Gastroesophageal sphincter (tissue), 3 donors: Measurements from ENCODE around the gene EPHB1.

Experiments used
- CTCF ChIP-seq, 4 experiments: fragments of 200-600 bp in 2 of 4; fragments of 450-650 bp in 2 of 4; sonication (generic) in 1 of 4; IDR thresholded peaks; one replicate each; pipeline ENCODE4 v1.5.1; 2017 to 2019; ENCODE audit warnings: antibody characterized with exemption in 4 of 4, mild to moderate bottlenecking in 2 of 4, moderate library complexity in 2 of 4
- EP300 ChIP-seq: sonication (generic); formaldehyde crosslinking; IDR thresholded peaks from one replicate; pipeline ENCODE4 v1.6.1; 2017; ENCODE audit warnings: antibody characterized with exemption, mild to moderate bottlenecking
- POLR2A ChIP-seq, 2 donors: fragments of 450-650 bp; IDR thresholded peaks; one replicate each; pipeline ENCODE4 v1.6.1; 2017; ENCODE audit warnings: antibody characterized with exemption in 2 of 2, mild to moderate bottlenecking in 2 of 2, moderate library complexity in 1 of 2
- POLR2AphosphoS5 ChIP-seq: sonication (generic); formaldehyde crosslinking; IDR thresholded peaks from one replicate; pipeline ENCODE4 v1.6.1; 2017; ENCODE audit warnings: antibody characterized with exemption

- TF ChIP-seq POLR2AphosphoS5 (no peak), POLR2A (IDR thresholded peaks at IDR 0.05) (no peak), CTCF (IDR thresholded peaks at IDR 0.05) (no peak), EP300 (no peak)
Measured at GRCh38 chr3:135214400-135214799, 419.3 kb downstream of the EPHB1 start.
